Nephron (organoid): Measurements from ENCODE around the gene CLTB.
"Not testable (repeated sequence)": the region's sequence is repeated elsewhere in the genome, so short reads cannot be mapped to it uniquely, and the experiment has no call there.

Experiments
- H3K27ac Mint-ChIP-seq, 3 experiments: 2 replicates each; pipeline ENCODE4 v1.8.0; 2020; ENCODE audit warnings: mixed read lengths in 3 of 3, mild to moderate bottlenecking in 2 of 3, moderate library complexity in 1 of 3
- H3K27me3 Mint-ChIP-seq: 2 replicates; pipeline ENCODE4 v1.8.0; 2021; ENCODE audit warnings: low read depth, mild to moderate bottlenecking, moderate library complexity, mixed read lengths
- H3K36me3 Mint-ChIP-seq: 2 replicates; pipeline ENCODE4 v1.8.0; 2020; ENCODE audit warnings: low read depth, mixed read lengths
- H3K4me1 Mint-ChIP-seq: 2 replicates; pipeline ENCODE4 v1.8.0; 2020; ENCODE audit warnings: mixed read lengths
- H3K4me3 Mint-ChIP-seq, 3 experiments: 2 replicates each; pipeline ENCODE4 v1.8.0; 2020; ENCODE audit warnings: mild to moderate bottlenecking in 3 of 3, mixed read lengths in 3 of 3, moderate library complexity in 2 of 3
- H3K9me3 Mint-ChIP-seq: 2 replicates; pipeline ENCODE4 v1.8.0; 2020; ENCODE audit warnings: mixed read lengths
- TF ChIP-seq, protein P1 (sequence below), 3 experiments: fragments of 200-600 bp; sonication (generic); IDR thresholded peaks; one replicate each; pipeline ENCODE4 v1.5.0; 2021; ENCODE audit warnings: antibody characterized with exemption in 3 of 3; ENCODE audit not compliant: unreplicated experiment in 3 of 3

Gene CLTB

DNA sequence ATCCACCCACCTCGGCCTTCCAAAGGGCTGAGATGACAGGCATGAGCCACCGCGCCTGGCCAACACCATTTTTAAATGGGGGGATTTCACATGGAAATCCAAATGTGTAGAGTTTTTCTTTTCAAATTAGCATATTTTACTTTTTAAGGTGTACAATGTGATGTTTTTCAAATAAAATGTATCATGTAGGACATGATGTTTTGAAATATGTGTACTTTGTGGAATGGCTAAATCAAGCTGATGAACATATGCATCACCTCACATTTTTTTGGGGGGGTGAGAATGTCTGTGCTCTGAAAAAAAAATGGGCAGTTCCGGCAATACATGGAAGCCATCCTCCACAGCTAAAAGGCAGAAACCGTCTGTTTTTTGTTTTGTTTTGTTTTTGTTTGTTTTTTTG lies 28.4 kb upstream of the CLTB start:
- Mint-ChIP-seq H3K9me3 (no peaks in the 10 kb centered on the region), H3K27me3 (peaks cover under 1% of the 10 kb centered on the region), H3K4me3 (peak overlapping the region in 2 of 3 experiments; percentile 11 to 34), H3K27ac (no peak overlapping the region), H3K36me3 (no peaks in the 10 kb centered on the region), H3K4me1 (peaks cover 6% of the 10 kb centered on the region)
- TF ChIP-seq, protein P1, sequence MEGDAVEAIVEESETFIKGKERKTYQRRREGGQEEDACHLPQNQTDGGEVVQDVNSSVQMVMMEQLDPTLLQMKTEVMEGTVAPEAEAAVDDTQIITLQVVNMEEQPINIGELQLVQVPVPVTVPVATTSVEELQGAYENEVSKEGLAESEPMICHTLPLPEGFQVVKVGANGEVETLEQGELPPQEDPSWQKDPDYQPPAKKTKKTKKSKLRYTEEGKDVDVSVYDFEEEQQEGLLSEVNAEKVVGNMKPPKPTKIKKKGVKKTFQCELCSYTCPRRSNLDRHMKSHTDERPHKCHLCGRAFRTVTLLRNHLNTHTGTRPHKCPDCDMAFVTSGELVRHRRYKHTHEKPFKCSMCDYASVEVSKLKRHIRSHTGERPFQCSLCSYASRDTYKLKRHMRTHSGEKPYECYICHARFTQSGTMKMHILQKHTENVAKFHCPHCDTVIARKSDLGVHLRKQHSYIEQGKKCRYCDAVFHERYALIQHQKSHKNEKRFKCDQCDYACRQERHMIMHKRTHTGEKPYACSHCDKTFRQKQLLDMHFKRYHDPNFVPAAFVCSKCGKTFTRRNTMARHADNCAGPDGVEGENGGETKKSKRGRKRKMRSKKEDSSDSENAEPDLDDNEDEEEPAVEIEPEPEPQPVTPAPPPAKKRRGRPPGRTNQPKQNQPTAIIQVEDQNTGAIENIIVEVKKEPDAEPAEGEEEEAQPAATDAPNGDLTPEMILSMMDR (IDR thresholded peaks at IDR 0.05; ENCODE audit: unreplicated experiment in 3 of 3), result no peak

DNA sequence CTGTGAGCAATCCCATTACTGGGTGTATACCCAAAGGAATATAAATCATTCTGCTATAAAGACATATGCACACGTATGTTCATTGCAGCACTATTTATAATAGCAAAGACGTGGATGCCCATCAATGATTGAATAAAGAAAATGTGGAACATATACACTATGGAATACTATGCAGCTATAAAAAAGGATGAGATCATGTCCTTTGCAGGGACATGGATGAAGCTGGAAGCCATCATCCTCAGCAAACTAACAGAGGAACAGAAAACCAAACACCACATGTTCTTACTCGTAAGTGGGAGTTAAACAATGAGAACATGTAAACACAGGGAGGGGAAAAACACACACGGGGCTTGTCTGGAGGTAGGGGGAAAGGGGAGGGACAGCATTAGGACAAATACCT lies 26.6 kb upstream of the CLTB start:
- H3K4me1 Mint-ChIP-seq, H3K9me3 Mint-ChIP-seq, H3K27me3 Mint-ChIP-seq, H3K27ac Mint-ChIP-seq, H3K36me3 Mint-ChIP-seq: not testable (repeated sequence)
- peak overlapping the region in 1 of 3 experiments; percentile 70 for H3K4me3 Mint-ChIP-seq

DNA sequence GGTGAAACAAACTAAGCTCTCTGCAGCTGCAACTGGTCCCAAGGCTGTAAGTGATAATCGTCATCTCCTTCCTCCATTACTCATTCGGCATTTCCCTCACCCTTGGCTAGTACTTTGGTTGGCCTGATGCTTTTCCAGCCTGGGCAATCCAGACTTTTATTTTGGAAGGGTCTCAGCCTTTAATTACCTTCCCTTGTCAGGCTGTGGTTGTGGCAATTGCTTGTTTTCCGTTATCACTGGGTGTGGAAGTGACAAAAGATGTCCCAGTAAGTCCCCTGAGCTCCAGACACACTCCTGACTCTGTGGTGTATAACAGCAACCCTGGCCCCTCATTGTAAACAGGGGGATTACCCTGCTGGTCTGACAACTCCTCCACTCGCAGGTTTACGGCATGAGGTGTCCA lies 25.6 kb upstream of the CLTB start:
- Mint-ChIP-seq H3K4me3 (no peak overlapping the region), H3K27ac (peak overlapping the region in 1 of 3 experiments; percentile 23), H3K9me3 (no peaks in the 10 kb centered on the region), H3K27me3 (peaks cover 5% of the 10 kb centered on the region), H3K36me3 (no peaks in the 10 kb centered on the region), H3K4me1 (no peaks in the 10 kb centered on the region)
- TF ChIP-seq, protein P1 (IDR thresholded peaks at IDR 0.05; ENCODE audit: unreplicated experiment in 3 of 3), result no peak

DNA sequence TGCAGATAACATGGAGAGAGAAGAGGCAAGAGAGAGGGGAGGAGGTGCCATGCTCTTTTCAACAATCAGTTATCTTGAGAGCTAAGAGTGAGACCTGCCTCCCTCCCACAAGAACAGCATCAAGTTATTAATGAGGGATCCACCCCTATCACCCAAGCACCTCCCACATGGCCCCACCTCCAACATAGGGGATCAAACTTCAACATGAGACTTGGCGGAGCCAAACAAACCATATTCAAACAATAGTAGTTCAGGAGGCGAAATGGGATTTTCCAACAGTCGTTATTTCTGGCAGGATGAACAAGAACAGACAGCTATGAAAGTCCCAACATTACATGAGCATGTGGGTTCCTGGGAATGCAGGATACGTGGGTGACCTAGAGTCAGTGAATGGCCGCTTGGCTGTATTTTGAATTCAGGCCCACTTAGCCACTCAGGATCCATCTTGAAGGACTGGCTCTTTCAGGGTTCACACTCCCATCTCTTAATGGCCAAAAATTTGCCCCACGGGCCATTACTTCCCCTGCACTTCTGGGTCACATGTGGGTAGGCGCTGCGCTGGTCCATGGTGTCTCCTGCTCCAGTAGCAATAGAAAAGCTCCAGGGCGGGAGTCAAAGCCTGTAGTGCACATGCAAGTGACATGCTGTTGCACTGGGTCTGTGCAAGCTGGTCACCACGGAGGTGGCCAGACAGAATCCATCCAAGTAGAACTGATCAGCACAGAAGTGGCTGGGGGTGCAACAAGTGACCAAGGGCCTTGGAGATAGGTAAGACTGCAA lies 24.8 kb upstream of the CLTB start:
- Mint-ChIP-seq H3K4me1 (no peaks in the 10 kb centered on the region), H3K9me3 (no peaks in the 10 kb centered on the region), H3K27ac (no peak overlapping the region), H3K36me3 (no peaks in the 10 kb centered on the region), H3K27me3 (peaks cover 5% of the 10 kb centered on the region), H3K4me3 (no peak overlapping the region)
- TF ChIP-seq, protein P1 (IDR thresholded peaks at IDR 0.05; ENCODE audit: unreplicated experiment in 3 of 3), result no peak

DNA sequence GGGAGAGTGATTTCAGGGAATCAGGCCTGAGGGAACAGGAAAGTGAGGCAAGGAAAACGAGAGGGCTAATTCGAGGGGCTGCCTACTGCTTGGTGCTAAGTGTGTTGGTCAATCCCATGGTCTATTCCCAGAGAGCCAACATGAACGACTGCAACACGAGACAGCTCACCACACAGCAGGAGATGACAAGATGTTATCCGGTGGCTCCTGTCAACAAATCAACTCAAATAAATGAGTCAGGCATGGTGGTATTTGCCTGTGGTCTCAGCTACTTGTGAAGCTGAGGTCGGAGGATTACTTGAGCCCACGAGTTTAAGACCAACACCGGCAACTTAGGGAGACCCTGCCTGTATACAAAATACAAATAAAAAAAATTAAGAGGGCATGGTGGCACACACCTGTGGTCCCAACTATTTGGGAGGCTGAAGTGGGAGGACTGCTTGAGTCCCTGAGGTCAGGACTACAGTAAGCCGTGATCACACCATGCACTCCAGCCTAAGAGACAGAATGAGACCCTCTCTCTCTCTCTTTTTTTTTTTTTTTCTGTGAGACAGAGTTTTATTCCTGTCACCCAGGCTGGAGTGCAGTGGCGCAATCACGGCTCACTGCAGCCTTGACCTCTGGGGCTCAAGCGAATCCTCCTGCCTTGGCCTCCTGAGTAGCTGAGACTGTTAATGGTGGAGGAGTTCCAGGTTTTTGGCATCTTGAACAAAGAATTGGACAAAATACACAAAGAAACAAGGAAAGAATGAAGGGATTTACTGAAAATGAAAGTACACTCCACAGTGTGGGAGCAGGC lies 22.8 kb upstream of the CLTB start:
- TF ChIP-seq, protein P1 (IDR thresholded peaks at IDR 0.05; ENCODE audit: unreplicated experiment in 3 of 3), result no peak
- Mint-ChIP-seq H3K36me3 (no peaks in the 10 kb centered on the region), H3K27me3 (peaks cover 5% of the 10 kb centered on the region), H3K27ac (no peak overlapping the region), H3K4me1 (no peaks in the 10 kb centered on the region), H3K4me3 (no peak overlapping the region), H3K9me3 (no peaks in the 10 kb centered on the region)

DNA sequence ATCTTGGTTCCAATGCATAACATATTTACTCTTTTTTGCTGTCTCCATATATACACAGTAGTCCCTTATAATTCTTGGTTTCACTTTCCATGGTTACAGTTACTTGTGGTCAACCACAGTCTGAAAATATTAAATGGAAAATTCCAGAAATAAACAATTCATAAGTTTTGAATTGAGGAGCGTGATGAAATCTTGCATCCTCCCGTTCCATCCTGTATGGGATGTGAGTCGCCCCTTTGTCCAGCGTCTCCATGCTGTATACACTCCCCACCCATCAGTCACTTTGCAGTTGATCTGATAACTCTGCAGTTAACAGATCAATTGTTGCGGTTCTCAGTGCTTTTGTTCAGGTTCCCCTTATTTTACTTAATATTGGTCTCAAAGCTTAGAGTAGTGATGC lies 20.3 kb upstream of the CLTB start:
- H3K36me3 Mint-ChIP-seq, result peaks cover 3% of the 10 kb centered on the region
- H3K9me3 Mint-ChIP-seq, result peaks cover 4% of the 10 kb centered on the region
- TF ChIP-seq, protein P1 (IDR thresholded peaks at IDR 0.05; ENCODE audit: unreplicated experiment in 3 of 3), result no peak
- peaks cover 8% of the 10 kb centered on the region for H3K27me3 Mint-ChIP-seq
- H3K4me1 Mint-ChIP-seq, result no peaks in the 10 kb centered on the region
- H3K4me3 Mint-ChIP-seq, result no peak overlapping the region
- no peak overlapping the region for H3K27ac Mint-ChIP-seq
